IMR-90 (cell line): ENCODE results near the gene PRKAR2A.

Experiments
- CHD1 ChIP-seq: IDR thresholded peaks from 2 replicates; pipeline ENCODE4 v1.6.1; 2012; ENCODE audit warnings: low read depth, low read length, improper control_type of control experiment
- CTCF ChIP-seq: conservative IDR thresholded peaks from 2 replicates; pipeline ENCODE4 v1.5.1; 2012; ENCODE audit warnings: mild to moderate bottlenecking, low read depth, low read length, improper control_type of control experiment
- POLR2A ChIP-seq: IDR thresholded peaks from 2 replicates; pipeline ENCODE4 v1.6.1; 2012; ENCODE audit warnings: mild to moderate bottlenecking, low read depth, low read length
- RAD21 ChIP-seq: IDR thresholded peaks from 2 replicates; pipeline ENCODE4 v1.6.1; 2012; ENCODE audit warnings: low read length, improper control_type of control experiment
- USF2 ChIP-seq: fragments of 150-350 bp; IDR thresholded peaks from 2 replicates; pipeline ENCODE4 v1.6.1; 2017; ENCODE audit warnings: mild to moderate bottlenecking, antibody characterized with exemption, low read length, low read depth

- no peak for TF ChIP-seq CHD1
- no peak for TF ChIP-seq CTCF
- TF ChIP-seq USF2: no peak
- no peak for TF ChIP-seq POLR2A
- no peak for TF ChIP-seq RAD21
These were observed 135.9 kb downstream of the PRKAR2A start for GRCh38 chr3:48711727-48712126.
